ENCODE data around the gene HDAC3.

The HDAC3 gene

GRCh38 chr5:141656396-141656795 is 19.7 kb upstream of the HDAC3 start:
- no peak for TF ChIP-seq ZC3H10 (CRISPR knock-in tag; IDR thresholded peaks at IDR 0.05)
- TF ChIP-seq GLIS3 (CRISPR knock-in tag; IDR thresholded peaks at IDR 0.05): no peak
- TF ChIP-seq, protein P1, sequence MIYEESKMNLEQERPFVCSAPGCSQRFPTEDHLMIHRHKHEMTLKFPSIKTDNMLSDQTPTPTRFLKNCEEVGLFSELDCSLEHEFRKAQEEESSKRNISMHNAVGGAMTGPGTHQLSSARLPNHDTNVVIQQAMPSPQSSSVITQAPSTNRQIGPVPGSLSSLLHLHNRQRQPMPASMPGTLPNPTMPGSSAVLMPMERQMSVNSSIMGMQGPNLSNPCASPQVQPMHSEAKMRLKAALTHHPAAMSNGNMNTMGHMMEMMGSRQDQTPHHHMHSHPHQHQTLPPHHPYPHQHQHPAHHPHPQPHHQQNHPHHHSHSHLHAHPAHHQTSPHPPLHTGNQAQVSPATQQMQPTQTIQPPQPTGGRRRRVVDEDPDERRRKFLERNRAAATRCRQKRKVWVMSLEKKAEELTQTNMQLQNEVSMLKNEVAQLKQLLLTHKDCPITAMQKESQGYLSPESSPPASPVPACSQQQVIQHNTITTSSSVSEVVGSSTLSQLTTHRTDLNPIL (CRISPR knock-in tag; IDR thresholded peaks at IDR 0.05; ENCODE audit: low read depth): no peak
- no peak for TF ChIP-seq ISL1 (CRISPR knock-in tag; IDR thresholded peaks at IDR 0.05)
- TF ChIP-seq ARNTL (CRISPR knock-in tag; IDR thresholded peaks at IDR 0.05; ENCODE audit: borderline replicate concordance, low read depth): no peak
- ATAC-seq: no peak

DNA sequence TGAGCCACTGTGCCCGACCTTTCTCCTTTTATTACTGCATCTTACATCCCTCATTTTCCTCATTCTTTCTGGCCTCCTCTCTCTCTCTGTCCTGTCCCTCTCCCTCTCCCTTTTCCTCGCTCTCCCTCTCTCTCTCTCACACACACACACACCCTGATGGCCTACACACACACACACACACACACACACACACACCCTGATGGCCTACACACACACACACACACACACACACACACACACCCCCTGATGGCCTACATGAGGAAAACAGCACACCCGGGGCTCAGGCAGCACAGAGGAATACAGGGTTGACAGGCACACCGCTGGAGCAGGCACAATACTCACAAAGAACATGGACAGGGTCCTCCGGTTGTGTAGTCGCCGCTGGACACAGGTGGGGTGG is 18.4 kb upstream of the HDAC3 start:
- ATAC-seq: no peak
- TF ChIP-seq TOX (CRISPR knock-in tag; IDR thresholded peaks at IDR 0.05; ENCODE audit: borderline replicate concordance): no peak
- TF ChIP-seq GLIS3 (CRISPR knock-in tag; IDR thresholded peaks at IDR 0.05): no peak
- TF ChIP-seq, protein P2, sequence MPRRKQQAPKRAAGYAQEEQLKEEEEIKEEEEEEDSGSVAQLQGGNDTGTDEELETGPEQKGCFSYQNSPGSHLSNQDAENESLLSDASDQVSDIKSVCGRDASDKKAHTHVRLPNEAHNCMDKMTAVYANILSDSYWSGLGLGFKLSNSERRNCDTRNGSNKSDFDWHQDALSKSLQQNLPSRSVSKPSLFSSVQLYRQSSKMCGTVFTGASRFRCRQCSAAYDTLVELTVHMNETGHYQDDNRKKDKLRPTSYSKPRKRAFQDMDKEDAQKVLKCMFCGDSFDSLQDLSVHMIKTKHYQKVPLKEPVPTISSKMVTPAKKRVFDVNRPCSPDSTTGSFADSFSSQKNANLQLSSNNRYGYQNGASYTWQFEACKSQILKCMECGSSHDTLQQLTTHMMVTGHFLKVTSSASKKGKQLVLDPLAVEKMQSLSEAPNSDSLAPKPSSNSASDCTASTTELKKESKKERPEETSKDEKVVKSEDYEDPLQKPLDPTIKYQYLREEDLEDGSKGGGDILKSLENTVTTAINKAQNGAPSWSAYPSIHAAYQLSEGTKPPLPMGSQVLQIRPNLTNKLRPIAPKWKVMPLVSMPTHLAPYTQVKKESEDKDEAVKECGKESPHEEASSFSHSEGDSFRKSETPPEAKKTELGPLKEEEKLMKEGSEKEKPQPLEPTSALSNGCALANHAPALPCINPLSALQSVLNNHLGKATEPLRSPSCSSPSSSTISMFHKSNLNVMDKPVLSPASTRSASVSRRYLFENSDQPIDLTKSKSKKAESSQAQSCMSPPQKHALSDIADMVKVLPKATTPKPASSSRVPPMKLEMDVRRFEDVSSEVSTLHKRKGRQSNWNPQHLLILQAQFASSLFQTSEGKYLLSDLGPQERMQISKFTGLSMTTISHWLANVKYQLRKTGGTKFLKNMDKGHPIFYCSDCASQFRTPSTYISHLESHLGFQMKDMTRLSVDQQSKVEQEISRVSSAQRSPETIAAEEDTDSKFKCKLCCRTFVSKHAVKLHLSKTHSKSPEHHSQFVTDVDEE (CRISPR knock-in tag; IDR thresholded peaks at IDR 0.05): no peak
- TF ChIP-seq, protein P3, sequence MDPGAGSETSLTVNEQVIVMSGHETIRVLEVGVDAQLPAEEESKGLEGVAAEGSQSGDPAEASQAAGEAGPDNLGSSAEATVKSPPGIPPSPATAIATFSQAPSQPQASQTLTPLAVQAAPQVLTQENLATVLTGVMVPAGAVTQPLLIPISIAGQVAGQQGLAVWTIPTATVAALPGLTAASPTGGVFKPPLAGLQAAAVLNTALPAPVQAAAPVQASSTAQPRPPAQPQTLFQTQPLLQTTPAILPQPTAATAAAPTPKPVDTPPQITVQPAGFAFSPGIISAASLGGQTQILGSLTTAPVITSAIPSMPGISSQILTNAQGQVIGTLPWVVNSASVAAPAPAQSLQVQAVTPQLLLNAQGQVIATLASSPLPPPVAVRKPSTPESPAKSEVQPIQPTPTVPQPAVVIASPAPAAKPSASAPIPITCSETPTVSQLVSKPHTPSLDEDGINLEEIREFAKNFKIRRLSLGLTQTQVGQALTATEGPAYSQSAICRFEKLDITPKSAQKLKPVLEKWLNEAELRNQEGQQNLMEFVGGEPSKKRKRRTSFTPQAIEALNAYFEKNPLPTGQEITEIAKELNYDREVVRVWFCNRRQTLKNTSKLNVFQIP (CRISPR knock-in tag; IDR thresholded peaks at IDR 0.05; ENCODE audit: borderline replicate concordance, low read depth): no peak
- no peak for TF ChIP-seq ESRRG (CRISPR knock-in tag; IDR thresholded peaks at IDR 0.05)
- no peak for TF ChIP-seq RARB (CRISPR knock-in tag; IDR thresholded peaks at IDR 0.05)
- TF ChIP-seq, protein P4, sequence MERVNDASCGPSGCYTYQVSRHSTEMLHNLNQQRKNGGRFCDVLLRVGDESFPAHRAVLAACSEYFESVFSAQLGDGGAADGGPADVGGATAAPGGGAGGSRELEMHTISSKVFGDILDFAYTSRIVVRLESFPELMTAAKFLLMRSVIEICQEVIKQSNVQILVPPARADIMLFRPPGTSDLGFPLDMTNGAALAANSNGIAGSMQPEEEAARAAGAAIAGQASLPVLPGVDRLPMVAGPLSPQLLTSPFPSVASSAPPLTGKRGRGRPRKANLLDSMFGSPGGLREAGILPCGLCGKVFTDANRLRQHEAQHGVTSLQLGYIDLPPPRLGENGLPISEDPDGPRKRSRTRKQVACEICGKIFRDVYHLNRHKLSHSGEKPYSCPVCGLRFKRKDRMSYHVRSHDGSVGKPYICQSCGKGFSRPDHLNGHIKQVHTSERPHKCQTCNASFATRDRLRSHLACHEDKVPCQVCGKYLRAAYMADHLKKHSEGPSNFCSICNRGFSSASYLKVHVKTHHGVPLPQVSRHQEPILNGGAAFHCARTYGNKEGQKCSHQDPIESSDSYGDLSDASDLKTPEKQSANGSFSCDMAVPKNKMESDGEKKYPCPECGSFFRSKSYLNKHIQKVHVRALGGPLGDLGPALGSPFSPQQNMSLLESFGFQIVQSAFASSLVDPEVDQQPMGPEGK (CRISPR knock-in tag; IDR thresholded peaks at IDR 0.05; ENCODE audit: borderline replicate concordance): no peak
- no peak for TF ChIP-seq ISL1 (CRISPR knock-in tag; IDR thresholded peaks at IDR 0.05)

DNA sequence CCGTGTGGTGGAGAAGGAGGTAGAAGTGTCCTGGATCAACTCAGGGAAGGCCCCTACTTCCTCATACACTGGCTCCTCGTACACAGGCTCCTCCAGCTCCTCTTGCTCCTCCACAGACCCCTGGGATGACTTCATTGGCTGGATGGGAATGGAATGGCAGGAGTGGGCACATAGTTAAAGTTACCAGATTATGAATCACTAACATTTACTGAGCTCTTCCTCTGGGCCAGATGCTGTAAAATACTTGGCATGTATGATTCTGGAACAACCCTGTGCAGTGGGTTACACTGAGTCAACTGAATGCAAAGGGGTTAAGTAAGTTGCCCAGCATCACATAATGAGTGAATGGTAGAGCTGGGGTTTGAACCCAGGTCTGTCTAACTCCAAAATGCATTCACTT is 17.6 kb upstream of the HDAC3 start:
- TF ChIP-seq ZC3H10 (CRISPR knock-in tag; IDR thresholded peaks at IDR 0.05) (no peak), ESRRG (CRISPR knock-in tag; IDR thresholded peaks at IDR 0.05) (no peak), ZFP3 (CRISPR knock-in tag; IDR thresholded peaks at IDR 0.05) (no peak), PPARA (CRISPR knock-in tag; IDR thresholded peaks at IDR 0.05; ENCODE audit: borderline replicate concordance) (no peak)
- TF ChIP-seq, protein P4 (CRISPR knock-in tag; IDR thresholded peaks at IDR 0.05; ENCODE audit: borderline replicate concordance): no peak
- peak; percentile 8; the same call in 2 of the 3 replicates for ATAC-seq

GRCh38 chr5:141651728-141652105 is 15.1 kb upstream of the HDAC3 start:
- TF ChIP-seq, protein P4 (CRISPR knock-in tag; IDR thresholded peaks at IDR 0.05; ENCODE audit: borderline replicate concordance): no peak
- TF ChIP-seq, protein P2 (CRISPR knock-in tag; IDR thresholded peaks at IDR 0.05): no peak
- TF ChIP-seq ZFP30 (CRISPR knock-in tag; IDR thresholded peaks at IDR 0.05) (no peak), ZNF565 (CRISPR knock-in tag; conservative IDR thresholded peaks at IDR 0.05; ENCODE audit: low read depth) (no peak), GLIS3 (CRISPR knock-in tag; IDR thresholded peaks at IDR 0.05) (no peak), OSR1 (CRISPR knock-in tag; IDR thresholded peaks at IDR 0.05) (no peak)
- peak; percentile 7 for ATAC-seq
